ENCODE data around the gene TMEM62.
"Not testable (repeated sequence)": the region's sequence is repeated elsewhere in the genome, so short reads cannot be mapped to it uniquely, and the experiment has no call there.

Gene TMEM62

GRCh38 chr15:43210807-43211206, 77.4 kb downstream of the TMEM62 start:
- no peak for DNase-seq

GRCh38 chr15:43211224-43211735, 77.9 kb downstream of the TMEM62 start:
- no peak for DNase-seq

DNA sequence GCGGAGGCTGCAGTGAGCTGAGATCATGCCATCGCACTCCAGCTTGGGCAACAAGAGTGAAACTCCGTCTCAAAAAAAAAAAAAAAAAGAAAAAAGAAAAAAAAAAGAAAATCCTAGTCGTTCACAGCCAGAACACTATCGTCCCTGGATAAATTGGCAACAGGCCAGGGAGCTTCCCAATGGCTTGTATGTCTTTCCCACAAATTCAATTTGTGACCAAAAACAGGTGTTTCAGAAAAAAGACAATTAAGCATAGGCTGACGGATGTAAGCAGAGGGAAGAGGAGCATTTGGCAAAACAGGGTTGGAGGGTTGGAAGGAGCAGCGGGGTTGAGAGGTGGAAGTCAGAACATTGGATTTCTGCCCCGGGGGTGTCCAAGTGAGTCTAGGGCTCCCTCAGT, 78.9 kb downstream of the TMEM62 start:
- DNase-seq = no peak

GRCh38 chr15:43212951-43213350, 79.6 kb downstream of the TMEM62 start:
- DNase-seq = no peak

DNA sequence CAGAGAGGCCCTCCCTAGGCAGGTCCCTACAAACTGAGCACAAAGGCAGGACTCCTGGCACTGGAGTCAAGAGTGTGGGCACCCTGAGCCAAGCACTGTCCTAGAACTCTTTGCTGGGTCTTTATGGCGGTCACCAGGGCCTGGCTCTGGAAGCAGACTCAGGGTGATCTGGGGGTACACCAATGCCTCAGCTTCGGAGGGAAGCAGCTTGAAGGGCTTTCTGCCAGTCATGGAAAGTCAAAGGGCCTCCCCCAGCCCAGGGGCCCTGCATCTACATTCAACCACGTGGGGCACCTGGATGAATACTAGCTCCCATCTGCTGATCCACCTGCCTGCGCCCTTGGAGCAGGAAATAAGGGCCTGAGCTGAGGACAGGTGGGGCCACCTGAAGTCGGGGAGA, 80.1 kb downstream of the TMEM62 start:
- no peak for DNase-seq

DNA sequence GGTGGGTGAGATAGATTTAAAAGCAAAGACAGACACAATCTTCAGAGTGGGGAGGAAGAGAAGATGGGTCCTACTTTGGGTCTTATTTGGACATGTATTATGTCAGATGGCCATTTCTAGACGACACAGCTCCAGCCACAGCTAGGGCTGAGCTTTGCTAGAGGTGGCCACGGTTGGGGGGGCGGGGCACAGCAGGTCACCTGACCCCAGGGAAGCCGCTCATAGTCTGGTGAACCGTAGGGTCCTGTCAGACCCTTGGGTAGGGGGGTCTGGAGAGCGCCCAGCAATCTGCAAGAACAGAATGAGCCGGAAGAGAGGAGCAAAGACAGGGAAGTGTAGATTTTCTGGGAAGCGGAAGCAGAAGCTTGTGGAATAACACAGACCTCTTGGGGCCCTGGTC, 80.8 kb downstream of the TMEM62 start:
- no peak for DNase-seq

DNA sequence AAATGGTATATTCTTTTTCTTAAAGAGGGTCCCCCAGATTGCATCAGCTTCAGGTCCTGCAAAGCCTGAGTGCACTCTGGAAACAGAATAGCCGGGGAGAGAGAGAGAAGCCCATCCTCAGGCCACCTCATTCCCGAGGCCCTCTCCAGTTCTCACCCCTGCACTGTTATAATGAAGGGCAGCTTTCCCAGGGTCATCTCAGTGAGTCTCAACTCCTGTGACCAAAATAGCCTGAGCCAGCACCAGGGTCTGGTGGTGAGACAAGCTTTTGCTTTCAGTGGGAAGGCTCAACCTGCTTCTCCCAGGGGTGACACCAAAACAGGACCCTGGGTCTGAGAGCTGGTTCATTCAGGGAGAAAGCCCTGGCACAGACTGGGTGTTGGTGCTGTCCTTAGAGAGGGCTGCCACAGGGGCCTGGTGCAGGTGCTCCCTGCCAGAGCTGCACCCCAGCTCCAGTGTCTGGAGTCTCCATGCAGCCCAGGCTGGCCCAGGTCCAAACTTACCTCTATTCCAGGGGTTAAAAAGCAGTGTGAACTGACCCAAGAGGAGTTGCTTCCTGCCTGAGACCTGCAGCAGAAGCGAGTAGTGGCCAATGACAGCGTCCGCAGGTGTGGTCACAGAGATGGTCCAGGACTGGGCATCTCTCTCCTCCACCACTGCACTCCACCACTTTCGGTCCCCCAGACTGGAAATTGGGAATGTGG, 81.4 kb downstream of the TMEM62 start:
- DNase-seq = no peak

DNA sequence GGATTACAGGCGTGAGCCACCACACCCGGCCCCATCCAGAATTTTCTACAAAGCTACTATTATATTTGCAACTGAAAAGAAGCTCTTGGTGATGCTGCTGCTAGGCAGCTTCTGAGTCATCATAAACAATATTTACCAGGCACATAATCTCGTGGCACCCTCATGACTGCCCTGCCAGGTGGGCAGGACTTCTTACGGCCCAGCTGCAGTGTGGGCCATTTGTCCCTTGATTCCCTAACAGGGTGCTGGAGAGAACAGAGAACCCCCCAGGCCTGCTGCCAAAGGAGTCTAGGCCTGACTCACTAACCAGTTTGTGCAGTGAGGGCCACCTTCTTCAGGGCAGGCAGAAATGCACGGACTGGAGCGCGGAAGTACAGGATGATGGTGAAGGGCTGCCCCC, 82.6 kb downstream of the TMEM62 start:
- peak; percentile 22 for DNase-seq

DNA sequence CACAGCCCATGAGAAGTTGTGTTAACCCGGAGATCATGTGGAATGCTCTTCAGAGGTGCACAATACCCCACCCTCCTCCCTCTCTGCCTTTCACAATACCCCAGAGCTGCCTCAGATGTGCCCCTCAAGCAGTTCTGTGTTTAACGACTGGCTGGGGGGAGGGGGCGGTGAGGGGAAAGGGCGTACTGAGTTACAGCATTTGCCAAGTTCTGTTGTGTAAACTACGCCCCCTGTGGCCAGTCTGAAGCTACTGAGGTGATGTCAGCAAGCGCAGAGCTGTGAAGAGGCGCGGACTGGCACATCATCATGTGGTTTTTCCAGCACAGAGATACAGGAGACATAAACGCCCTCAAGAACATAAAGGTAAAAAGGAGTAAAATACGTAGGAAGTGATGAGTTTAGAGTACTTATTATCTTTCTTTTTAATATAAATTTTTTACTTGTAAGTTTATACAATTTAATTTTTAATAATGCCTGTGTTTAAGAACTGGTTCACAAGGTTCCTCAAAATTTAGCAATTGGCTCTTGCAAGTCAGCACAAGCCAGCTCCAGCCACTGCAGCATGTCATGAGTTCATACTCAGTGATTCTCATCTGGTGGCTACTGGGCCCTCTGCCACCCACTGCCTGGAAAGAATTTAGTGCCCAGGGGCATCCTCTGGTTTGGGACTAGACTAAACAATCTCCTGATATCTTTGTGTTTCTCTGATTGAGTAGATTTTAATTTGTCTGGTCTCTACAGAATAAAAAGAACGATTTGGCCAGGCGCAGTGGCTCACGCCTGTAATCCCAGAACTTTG, 85.7 kb downstream of the TMEM62 start:
- DNase-seq = no peak

- no peak for DNase-seq
Observed at GRCh38 chr15:43219929-43220928, 86.8 kb downstream of the TMEM62 start.

GRCh38 chr15:43220991-43221403, 87.6 kb downstream of the TMEM62 start, which contains the start of gene EPB42:
Gene EPB42 (minus strand): TSS chr15:43221018. CDS start chr15:43220825, 193 bp downstream.
- DNase-seq = no peak

DNA sequence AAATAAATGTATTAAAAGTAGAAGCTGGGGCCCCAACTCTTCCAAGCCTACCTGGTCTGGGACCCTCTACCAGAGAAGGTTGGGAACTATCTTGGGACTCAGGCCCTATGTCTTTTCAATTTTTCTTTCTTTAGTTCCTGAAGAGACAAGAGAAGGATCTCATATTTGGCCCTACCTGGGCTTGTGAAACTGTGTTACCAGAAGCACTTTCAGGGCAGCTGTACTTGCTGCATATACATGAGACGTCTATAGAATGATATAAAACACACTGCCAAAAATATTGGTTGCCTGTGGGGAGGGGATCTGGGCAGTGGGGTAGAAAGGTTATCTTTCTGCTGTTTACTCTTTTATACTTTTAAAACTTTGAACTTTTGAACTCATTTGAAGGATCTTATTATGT, 88.0 kb downstream of the TMEM62 start:
- DNase-seq = no peak

DNA sequence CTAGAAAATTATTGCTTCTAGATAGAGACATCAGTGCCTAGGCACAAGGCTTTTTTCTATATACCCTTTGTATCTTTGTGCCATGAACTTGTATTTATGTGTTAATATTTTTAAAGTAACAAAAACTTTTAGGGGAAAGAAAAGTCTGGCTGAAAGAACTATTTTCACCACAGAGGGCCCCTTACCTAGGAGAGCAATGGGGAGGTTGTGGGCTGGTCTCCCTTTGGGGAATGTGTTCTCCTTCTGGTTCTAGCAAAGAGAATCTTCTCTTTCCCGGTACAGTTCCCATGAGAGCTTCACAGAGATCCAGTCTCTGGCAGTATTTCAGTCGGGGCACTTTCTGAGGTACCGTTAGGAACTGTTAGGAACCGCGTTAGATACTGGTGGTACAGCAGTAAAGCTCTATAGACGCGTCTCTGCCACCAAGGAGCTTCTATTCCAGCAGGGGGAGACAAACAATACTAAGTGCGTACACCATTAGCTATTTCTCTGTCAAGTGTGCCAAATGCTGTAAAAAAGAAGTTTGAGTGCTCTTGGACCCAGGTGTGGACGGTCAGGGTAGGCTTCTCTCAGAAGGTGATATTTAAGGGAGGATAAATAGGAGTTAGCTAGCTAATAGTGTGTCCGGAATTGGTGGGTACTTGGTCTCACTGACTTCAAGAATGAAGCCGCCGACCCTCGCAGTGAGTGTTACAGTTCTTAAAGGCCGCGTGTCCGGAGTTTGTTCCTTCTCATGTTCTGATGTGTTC, 92.0 kb downstream of the TMEM62 start:
- DNase-seq = peak; percentile 56

- DNase-seq = not testable (repeated sequence)
Observed at GRCh38 chr15:43225950-43226255, 92.5 kb downstream of the TMEM62 start.

GRCh38 chr15:43226436-43227305, 93.3 kb downstream of the TMEM62 start:
- no peak for DNase-seq

GRCh38 chr15:43229977-43230376, 96.6 kb downstream of the TMEM62 start:
- no peak for DNase-seq

DNA sequence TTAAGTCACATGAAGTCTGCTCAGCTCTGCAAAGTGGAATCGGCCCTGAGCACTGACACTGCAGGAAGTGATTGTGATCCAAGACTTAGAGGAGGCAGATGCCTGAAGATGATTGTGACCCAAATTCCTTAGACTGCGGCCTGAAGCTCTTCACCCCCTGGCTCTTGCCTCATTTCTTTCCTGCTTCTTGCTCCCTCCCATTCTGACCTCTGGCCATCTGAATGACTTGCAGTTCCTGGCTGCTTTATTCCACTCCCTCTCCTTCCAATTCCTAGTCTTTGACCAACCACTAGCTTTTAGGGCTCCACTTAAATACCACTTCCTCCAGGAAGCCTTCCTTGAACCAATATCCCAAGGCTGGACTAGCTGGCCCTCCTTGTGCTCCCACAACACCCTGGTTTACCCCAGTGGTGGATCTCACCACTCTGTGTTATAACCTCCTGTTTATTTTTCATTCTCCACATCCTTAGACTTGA, 97.3 kb downstream of the TMEM62 start:
- DNase-seq = peak; percentile 20

DNA sequence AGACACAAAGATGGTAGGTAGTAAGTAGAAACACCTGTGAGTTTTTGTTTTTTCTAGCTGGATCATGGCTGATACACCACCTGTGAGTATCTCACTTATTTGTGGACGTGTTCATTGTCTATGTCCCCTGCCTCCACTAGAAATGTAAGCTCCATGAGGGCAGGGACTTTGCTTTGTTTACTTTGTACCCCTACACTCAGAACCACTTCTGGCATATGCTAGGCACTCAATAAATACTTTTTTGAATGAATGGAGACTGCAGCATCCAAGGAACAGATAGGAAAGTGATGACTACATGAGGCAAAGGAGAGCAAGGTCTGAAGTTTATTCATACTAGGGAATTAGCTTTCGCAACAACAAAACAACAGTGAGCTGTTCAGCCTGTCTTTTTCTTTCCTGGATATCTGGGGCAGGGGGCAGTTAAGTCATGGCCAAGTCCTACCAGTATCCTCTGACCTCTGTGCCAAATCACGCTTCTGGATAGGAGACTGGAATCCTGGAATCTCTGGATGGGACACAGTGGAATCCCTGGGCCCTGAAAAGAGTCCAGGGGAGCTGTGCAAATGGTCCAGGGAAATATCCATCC, 99.0 kb downstream of the TMEM62 start:
- peak; percentile 11 for DNase-seq
